ENCODE data around the gene TOR1A. TPM values are rescaled to one million over a fixed set of nuclear protein-coding genes. Genes with fewer than 3 reads are reported as not detected.
A peak's percentile ranks its signal among the peaks of the same experiment; 100 is the strongest.

Gene TOR1A
- total and polyA plus RNA-seq, 2 experiments from 2014 or later: 44.8 to 50.4 TPM

DNA sequence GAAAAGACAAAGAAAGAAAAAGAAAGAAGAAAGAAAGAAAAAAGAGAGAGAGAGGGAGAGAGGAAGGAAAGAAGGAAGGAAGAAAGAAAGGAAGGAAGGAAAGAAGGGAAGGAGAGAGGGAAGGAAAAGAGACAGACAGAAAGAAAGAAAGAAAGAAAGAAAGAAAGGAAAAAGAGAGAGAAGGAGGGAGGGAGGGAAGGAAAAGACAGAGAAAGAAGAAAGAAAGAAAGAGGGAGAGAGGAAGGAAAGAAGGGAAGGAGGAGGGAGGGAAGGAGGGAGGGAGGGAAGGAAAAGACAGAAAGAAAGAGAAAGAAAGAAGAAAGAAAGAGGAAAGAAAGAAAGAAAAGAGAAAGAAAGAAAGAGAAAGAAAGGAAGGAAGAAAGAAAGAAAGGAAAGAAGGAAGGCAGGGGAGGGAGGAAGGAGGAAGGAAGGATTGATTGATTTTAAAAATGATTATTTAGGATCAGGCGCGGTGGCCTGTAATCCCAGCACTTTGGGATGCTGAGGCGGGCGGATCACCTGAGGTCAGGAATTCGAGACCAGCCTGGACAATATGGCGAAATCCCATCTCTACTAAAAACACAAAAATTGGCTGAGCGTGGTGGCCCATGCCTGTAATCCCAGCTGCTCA, 44.3 kb downstream of the TOR1A start:
- no peaks in the 10 kb centered on the region for H3K36me3 ChIP-seq (replicated peaks; ENCODE audit: insufficient read depth, low read depth)
- no peak overlapping the region for H2AFZ ChIP-seq
- H3K9me3 ChIP-seq (ENCODE audit: low read depth): no peaks in the 10 kb centered on the region
- no peak overlapping the region for H3K4me3 ChIP-seq
- no peaks in the 10 kb centered on the region for H4K20me1 ChIP-seq (ENCODE audit: insufficient read depth, poor library complexity, severe bottlenecking)
- H3K27me3 ChIP-seq: no peaks in the 10 kb centered on the region
- H3K79me2 ChIP-seq: no peaks in the 10 kb centered on the region
- H3K9me2 ChIP-seq (replicated peaks; ENCODE audit: insufficient read depth): no peaks in the 10 kb centered on the region
- TF ChIP-seq EZH2phosphoT487 (IDR thresholded peaks at IDR 0.05; ENCODE audit: low read depth, severe bottlenecking, unreplicated experiment): no peak
- no peak for TF ChIP-seq EZH2 (IDR thresholded peaks at IDR 0.05; ENCODE audit: borderline replicate concordance)
- TF ChIP-seq, protein P1, sequence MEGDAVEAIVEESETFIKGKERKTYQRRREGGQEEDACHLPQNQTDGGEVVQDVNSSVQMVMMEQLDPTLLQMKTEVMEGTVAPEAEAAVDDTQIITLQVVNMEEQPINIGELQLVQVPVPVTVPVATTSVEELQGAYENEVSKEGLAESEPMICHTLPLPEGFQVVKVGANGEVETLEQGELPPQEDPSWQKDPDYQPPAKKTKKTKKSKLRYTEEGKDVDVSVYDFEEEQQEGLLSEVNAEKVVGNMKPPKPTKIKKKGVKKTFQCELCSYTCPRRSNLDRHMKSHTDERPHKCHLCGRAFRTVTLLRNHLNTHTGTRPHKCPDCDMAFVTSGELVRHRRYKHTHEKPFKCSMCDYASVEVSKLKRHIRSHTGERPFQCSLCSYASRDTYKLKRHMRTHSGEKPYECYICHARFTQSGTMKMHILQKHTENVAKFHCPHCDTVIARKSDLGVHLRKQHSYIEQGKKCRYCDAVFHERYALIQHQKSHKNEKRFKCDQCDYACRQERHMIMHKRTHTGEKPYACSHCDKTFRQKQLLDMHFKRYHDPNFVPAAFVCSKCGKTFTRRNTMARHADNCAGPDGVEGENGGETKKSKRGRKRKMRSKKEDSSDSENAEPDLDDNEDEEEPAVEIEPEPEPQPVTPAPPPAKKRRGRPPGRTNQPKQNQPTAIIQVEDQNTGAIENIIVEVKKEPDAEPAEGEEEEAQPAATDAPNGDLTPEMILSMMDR (IDR thresholded peaks at IDR 0.05; ENCODE audit: poor library complexity): no peak
- H3K4me2 ChIP-seq: no peak overlapping the region
- peaks cover 15% of the 10 kb centered on the region for H3K4me1 ChIP-seq (ENCODE audit: insufficient read depth)
- no peak overlapping the region for H3K27ac ChIP-seq
- WGBS (ENCODE audit: low lambda C conversion rate, missing lambda C conversion rate): 96% methylated on average over 7 of the region's 7 CpGs
- DNase-seq (ENCODE audit: low spot score): no peak

DNA sequence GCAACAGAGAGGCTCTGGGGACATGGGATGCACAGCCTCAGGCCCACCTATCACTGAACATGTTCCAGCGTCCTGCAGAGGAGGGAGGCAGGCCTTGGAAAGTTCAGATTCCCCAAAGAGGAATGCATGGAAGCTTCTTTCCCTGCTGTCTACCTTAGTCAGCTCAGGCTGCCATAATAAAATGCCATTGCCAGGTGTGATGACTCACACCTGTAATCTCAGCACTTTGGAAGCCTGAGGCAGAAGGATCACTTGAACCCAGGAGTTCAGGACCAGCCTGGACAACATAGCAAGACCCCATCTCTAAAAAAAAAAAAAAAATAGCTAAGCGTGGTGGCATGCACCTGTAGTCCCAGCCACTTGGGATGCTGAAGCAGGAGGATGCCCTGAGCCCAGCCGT, 45.5 kb downstream of the TOR1A start:
- H2AFZ ChIP-seq: no peak overlapping the region
- no peaks in the 10 kb centered on the region for H3K36me3 ChIP-seq (replicated peaks; ENCODE audit: insufficient read depth, low read depth)
- H3K9me2 ChIP-seq (replicated peaks; ENCODE audit: insufficient read depth): no peaks in the 10 kb centered on the region
- no peaks in the 10 kb centered on the region for H4K20me1 ChIP-seq (ENCODE audit: insufficient read depth, poor library complexity, severe bottlenecking)
- H3K9me3 ChIP-seq (ENCODE audit: low read depth): no peaks in the 10 kb centered on the region
- no peak overlapping the region for H3K4me3 ChIP-seq
- 83% methylated on average over 3 of the region's 3 CpGs for WGBS (ENCODE audit: low lambda C conversion rate, missing lambda C conversion rate)
- H3K79me2 ChIP-seq: no peaks in the 10 kb centered on the region
- H3K4me2 ChIP-seq: no peak overlapping the region
- H3K27me3 ChIP-seq: no peaks in the 10 kb centered on the region
- DNase-seq (ENCODE audit: low spot score): no peak
- H3K4me1 ChIP-seq (ENCODE audit: insufficient read depth): peaks cover 15% of the 10 kb centered on the region
- peak overlapping the region; percentile 93 for H3K27ac ChIP-seq
- TF ChIP-seq EZH2phosphoT487 (IDR thresholded peaks at IDR 0.05; ENCODE audit: low read depth, severe bottlenecking, unreplicated experiment) (no peak), EZH2 (IDR thresholded peaks at IDR 0.05; ENCODE audit: borderline replicate concordance) (no peak)
- TF ChIP-seq, protein P1 (IDR thresholded peaks at IDR 0.05; ENCODE audit: poor library complexity): no peak

DNA sequence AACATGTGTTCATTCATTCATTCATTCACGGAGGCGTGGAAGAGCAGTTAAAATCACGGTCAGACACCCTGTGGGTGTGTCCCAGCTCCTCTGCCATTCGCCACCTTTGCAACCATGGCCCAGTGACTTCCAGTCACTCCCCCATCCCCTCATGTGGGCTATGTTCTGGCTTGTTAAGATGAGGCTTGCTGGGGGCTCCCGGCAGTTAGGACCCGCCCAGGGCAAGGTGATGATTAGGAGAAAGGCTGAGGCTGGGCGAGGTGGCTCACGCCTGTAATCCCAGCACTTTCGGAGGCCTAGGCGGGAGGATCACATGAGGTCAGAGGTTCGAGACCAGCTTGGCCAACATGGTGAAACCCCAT, 46.2 kb downstream of the TOR1A start:
- no peaks in the 10 kb centered on the region for H4K20me1 ChIP-seq (ENCODE audit: insufficient read depth, poor library complexity, severe bottlenecking)

More for the DNA sequence above, 46.2 kb downstream of the TOR1A start:
- Histone ChIP-seq H3K9me2 (replicated peaks; ENCODE audit: insufficient read depth) (no peaks in the 10 kb centered on the region), H3K4me1 (ENCODE audit: insufficient read depth) (peaks cover 15% of the 10 kb centered on the region), H3K9me3 (ENCODE audit: low read depth) (no peaks in the 10 kb centered on the region), H3K4me3 (no peak overlapping the region), H3K36me3 (replicated peaks; ENCODE audit: insufficient read depth, low read depth) (no peaks in the 10 kb centered on the region), H3K4me2 (peak overlapping the region; percentile 57), H3K79me2 (no peaks in the 10 kb centered on the region), H3K27me3 (no peaks in the 10 kb centered on the region), H2AFZ (no peak overlapping the region), H3K27ac (peak overlapping the region; percentile 93)
- WGBS (ENCODE audit: low lambda C conversion rate, missing lambda C conversion rate): 82% methylated on average over 11 of the region's 11 CpGs
- no peak for DNase-seq (ENCODE audit: low spot score)
- TF ChIP-seq EZH2phosphoT487 (IDR thresholded peaks at IDR 0.05; ENCODE audit: low read depth, severe bottlenecking, unreplicated experiment) (no peak), EZH2 (IDR thresholded peaks at IDR 0.05; ENCODE audit: borderline replicate concordance) (no peak)
- TF ChIP-seq, protein P1 (IDR thresholded peaks at IDR 0.05; ENCODE audit: poor library complexity): no peak
